VCaP (cell line): ENCODE data around the gene SCUBE3.

Source experiments
- H3K27ac ChIP-seq: fragments of 450-650 bp; 2 replicates; pipeline ENCODE4 v1.5.1; 2017
- CTCF ChIP-seq: fragments of 450-650 bp; conservative IDR thresholded peaks from 2 replicates; pipeline ENCODE4 v1.5.1; 2017; ENCODE audit warnings: mild to moderate bottlenecking, moderate library complexity

SCUBE3 gene

GRCh38 chr6:35229304-35229703, 15.5 kb downstream of the SCUBE3 start:
- no peak for TF ChIP-seq CTCF

GRCh38 chr6:35230498-35230897, 16.7 kb downstream of the SCUBE3 start:
- no peak overlapping the region for H3K27ac ChIP-seq
- TF ChIP-seq CTCF, result no peak

More at GRCh38 chr6:35229304-35229703, 15.5 kb downstream of the SCUBE3 start:
- H3K27ac ChIP-seq, result no peak overlapping the region

- TF ChIP-seq CTCF, result no peak
These were observed 17.2 kb downstream of the SCUBE3 start for GRCh38 chr6:35230950-35231349.

GRCh38 chr6:35231563-35231962, 17.8 kb downstream of the SCUBE3 start:
- TF ChIP-seq CTCF, result no peak
- H3K27ac ChIP-seq, result no peak overlapping the region

More at GRCh38 chr6:35230950-35231349, 17.2 kb downstream of the SCUBE3 start:
- H3K27ac ChIP-seq, result no peak overlapping the region

- TF ChIP-seq CTCF, result no peak
These were observed 21.1 kb downstream of the SCUBE3 start for GRCh38 chr6:35234901-35235300.

GRCh38 chr6:35236223-35236622, 22.5 kb downstream of the SCUBE3 start:
- no peak for TF ChIP-seq CTCF
- H3K27ac ChIP-seq, result no peak overlapping the region

More at GRCh38 chr6:35234901-35235300, 21.1 kb downstream of the SCUBE3 start:
- H3K27ac ChIP-seq, result no peak overlapping the region

- no peak for TF ChIP-seq CTCF
- no peak overlapping the region for H3K27ac ChIP-seq
These were observed 23.7 kb downstream of the SCUBE3 start for GRCh38 chr6:35237476-35237875.
